ENCODE results near the gene CASS4.
"Not testable (repeated sequence)": the region's sequence is repeated elsewhere in the genome, so short reads cannot be mapped to it uniquely, and the experiment has no call there.

CASS4 gene

GRCh38 chr20:56392881-56393482 lies 19.1 kb upstream of the CASS4 start:
- DNase-seq, result no peak

GRCh38 chr20:56393653-56394052 lies 18.4 kb upstream of the CASS4 start:
- no peak for DNase-seq

DNA sequence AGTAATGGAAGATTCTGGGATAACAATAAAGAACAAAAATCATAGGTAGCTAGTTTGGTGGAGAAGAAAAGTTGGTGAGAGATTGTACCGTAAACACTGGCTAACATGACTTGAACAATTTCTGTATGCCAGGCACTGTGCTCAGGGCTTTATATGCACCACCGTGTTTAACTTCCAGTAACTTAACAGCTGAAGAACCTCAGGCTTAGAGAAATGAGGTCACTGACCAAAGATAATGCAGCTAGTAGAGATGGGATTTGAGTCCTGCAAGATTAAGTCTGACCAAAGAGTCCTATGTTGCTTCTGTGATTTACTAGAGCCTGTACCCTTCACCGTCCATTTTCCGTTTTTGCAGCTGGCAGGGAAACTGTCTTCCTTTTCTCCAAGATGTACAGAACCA lies 16.9 kb upstream of the CASS4 start:
- no peak for DNase-seq

DNA sequence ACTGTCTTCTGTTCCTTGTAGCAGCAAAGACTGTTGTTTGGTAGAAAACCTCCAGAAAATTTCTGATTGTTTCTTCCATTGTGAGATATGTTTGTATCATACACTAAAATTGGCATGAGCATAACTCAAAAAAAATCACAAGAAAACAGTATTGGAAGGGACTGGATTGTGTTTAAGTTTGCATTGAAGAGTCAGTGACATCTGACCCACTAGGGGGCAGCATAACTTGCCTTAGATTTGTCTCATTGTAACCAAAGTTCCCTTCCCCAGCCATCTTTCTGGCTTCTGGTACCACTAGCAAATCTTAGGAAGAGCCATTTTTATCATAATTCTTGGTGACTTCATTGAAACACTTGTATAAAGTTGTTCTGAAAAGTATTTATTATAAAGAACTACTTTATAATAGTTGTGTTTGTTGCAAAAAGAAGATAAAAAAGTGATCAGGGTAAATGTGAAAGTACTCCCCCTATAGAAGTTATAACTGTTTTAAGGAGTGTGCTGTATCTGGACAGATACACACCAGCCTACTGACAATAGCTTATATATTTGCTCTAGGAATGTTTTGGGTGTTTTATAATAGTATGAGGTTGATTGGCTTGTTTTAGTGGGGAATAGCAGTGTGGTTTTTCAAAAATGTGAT lies 11.9 kb upstream of the CASS4 start:
- no peak for DNase-seq

DNA sequence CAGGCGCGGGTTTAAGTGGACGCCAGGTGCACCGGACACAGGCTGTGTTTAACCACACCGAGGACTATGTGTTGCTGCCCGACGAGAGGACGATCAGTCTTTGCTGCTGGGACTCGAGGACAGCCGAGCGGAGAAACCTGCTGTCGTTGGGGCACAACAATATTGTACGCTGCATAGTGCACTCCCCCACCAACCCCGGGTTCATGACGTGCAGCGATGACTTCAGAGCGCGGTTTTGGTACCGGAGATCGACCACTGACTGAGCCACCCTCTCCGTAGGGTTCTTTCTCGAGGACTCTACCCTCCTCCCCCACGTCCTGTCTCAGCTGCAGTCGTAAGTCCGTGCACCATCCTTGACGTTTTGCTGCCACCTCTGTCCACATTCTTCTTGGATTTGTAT lies 8.6 kb upstream of the CASS4 start:
- no peak for DNase-seq

- not testable (repeated sequence) for DNase-seq
Measured at GRCh38 chr20:56405356-56405755, 6.7 kb upstream of the CASS4 start.

GRCh38 chr20:56406910-56407309 lies 5.2 kb upstream of the CASS4 start:
- no peak for DNase-seq

DNA sequence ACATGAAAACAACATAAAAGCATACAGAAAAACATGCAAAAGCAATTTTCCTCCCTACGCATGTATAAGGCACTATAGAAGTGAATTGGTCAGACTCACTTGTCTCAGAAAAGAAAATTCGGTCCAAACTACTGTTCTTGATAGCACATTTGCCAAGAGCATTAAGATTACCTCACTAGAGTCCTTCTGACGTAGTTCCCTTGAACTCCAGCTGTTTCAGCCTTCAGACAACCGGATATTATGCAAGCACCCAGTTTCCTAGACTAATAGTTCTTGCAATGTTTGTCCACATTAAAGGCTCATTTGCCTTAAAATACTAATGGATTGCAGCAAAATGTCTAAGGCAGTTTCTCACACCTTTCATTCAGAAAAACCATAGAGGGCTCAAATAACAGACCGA lies 2.5 kb upstream of the CASS4 start:
- DNase-seq, result no peak

- DNase-seq, result no peak
Measured at GRCh38 chr20:56409956-56410355, 2.1 kb upstream of the CASS4 start.

GRCh38 chr20:56411287-56411686 lies 773 bp upstream of the CASS4 start:
- not testable (repeated sequence) for DNase-seq

GRCh38 chr20:56412473-56412790 lies 372 bp downstream of the CASS4 start:
- no peak for DNase-seq

- no peak for DNase-seq
Measured at GRCh38 chr20:56412949-56413348, 889 bp downstream of the CASS4 start.

DNA sequence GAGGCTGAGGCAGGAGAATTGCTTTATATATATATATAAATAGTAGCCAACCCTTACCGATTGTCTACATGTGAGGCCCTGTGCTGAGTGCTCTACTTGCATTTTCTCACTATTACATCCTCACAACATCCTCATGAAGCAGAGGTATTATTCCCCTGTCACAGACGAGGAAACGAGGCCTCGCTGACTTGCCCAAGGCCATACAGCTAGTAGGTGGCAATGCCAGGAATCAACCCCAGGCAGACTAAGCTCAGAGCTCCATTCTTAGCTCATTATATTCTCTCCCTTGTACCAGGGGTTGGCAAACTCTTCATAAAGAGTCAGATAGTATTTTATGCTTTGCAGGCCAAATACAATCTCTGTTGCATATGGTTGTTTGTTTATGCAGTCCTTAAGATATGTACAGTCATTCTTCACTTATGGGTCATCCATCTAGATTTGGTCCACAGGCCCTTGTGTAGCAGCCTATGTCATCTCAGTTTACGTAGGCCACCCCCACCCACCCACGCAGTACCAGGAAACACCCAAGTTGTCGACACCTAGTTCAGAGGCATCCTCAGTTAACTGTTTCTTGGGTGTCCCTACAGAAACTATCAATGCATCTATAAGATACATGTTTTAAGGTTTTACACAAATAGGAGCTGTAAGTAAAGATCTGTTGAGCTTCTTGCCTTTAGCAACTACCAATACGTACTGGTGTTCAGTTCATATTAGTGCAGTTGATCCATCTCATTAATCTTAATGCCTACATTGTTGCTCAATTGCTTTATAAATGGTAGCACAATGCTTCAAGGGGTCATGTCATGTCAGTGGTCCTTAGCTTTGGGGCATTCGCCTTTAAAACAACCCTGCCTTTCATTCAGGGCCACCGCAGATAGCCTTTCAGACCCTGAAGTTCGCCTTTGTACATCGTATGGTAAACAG lies 3.0 kb downstream of the CASS4 start:
- DNase-seq, result no peak

DNA sequence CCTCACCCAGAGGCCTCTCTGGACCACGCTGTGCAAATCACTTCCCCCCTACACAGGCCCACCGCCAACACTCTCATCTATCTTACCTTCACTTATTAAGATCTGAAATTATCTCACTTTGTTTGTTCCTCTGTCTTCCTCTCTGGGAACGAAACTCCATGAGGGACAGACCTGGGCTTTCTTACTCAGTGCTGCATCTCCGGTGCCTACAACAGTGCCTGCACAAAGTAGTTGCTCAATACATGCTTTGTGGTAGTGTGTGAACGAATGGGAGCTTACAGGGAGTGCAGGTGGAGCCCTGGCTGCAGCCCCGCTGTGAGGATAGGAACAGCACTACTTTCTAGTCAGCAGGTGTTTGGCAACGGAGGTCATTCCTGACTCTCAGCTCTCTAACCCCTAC lies 5.3 kb downstream of the CASS4 start:
- no peak for DNase-seq

GRCh38 chr20:56417911-56418310 lies 5.9 kb downstream of the CASS4 start:
- no peak for DNase-seq

- no peak for DNase-seq
Measured at GRCh38 chr20:56418385-56418861, 6.4 kb downstream of the CASS4 start.

DNA sequence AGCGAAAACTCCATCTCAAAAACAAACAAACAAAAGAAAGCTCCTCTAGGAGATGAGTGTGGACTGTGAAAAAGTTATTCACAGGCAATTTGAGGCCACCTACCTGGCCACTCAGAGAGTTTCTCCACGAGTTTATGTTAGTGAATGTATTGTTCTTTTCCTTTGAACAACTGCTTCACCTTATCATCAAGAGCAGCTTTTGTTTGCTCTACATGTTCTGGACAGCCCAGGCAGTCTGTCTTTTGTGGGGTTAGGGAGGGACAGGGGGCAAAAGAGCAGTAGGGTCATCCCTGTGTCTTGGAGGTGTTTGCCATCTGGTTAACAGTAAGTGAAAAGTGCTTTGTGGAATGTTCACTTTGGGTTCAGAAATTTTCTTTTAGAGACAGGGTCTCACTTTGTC lies 8.0 kb downstream of the CASS4 start:
- no peak for DNase-seq

DNA sequence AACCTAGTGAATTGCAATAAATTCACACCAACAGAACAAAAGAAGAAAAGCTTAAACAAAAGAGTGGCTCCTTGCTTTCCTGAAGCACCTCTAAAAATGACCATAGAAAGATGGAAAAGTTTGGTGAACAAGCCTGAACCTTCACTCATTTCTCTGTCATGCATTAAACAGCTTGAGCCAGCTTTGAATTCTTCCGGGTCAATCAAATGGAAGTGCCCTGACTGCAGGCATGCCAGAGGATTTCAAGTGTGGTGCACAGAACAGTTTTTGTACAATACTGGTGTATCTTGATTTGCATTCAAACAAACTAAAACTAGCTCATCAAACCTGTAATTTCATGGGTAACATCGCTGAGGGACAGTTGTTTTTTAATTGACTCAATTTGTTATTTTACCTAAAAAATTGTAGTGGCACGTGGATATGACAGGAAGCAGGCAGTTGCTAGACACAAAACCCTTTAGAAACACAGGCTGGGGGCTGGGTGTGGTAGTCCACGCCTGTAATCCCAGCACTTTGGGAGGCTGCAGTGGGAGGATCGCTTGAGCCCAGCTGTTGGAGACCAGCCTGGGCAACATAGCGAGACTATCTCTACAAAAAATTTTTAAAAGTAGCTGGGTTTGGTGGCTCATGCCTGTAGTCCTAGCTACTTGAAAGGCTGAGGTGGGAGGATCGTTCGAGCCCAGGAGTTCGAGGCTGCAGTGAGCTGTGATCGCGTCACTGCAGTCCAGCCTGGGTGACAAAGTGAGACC lies 9.1 kb downstream of the CASS4 start:
- no peak for DNase-seq

DNA sequence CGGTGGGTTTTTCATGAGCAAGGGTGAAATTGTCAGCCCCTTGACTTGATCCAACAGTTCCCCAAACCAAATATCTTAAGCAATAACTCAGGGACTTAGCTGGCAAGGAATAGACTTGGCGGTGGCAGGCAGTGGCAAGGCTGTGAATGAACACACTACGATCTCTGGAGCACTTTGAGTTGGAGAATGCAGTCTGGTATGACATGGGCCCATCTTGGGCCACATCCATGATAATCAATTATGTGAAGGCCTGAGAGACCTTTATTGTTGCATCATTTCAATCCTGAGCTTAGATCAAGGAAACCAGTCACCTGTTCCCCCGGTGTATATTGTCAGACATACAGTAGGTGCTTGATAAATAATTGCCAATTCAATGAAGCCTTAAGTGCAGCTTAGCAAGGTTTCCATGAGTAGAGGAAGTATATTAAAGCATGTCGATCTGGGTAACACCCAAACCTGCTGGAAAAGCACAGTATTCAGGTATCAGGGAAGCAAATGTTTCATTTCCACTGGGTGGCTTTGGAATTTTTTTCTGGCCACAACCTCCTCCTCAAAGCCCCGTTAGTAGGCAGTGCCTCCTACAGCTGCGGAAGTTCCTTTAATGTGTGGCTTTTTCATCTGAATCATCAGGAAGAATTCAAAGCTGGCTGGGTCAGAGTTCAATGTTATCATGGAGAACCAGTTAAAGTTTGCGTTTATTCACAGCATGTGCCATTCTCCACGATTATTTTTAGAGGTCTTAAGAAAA lies 10.2 kb downstream of the CASS4 start:
- DNase-seq, result no peak

DNA sequence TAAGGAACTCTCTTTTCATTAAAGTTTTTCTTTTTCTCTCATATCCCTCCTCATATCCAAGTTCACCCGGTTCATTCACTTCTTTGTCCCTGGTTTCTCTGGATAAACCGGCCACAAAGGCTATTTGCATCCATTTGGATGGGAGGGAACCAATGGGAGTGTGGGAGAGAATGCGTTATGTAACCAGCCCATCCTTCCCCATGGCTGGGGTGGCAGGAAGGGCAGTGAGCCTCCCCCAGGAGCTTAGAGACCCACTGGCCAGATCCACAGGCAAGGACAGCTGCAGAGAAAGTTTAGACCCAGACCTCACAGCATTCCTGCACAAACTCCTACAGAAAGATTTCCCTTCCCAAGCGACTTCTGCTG lies 10.7 kb downstream of the CASS4 start:
- DNase-seq, result no peak

DNA sequence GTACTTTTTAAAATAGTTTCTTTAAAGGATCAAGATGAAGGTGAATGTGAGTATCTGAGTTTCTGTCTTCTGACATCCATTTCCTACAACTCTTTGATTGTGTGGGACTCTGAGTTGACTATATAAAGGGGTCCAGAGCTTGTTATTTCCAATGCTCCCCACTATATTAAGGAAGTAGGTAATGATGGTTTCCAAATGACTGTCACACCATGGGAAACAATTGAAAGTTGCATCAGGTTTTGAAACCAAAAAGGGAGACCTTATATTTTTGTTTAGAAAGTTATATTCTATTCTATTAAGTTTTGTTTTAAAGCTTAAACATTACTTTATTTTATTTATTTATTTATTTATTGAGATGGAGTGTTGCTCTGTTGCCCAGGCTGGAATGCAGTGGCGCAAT lies 11.2 kb downstream of the CASS4 start:
- no peak for DNase-seq

GRCh38 chr20:56423886-56424285 lies 11.8 kb downstream of the CASS4 start:
- no peak for DNase-seq

GRCh38 chr20:56424931-56425330 lies 12.9 kb downstream of the CASS4 start:
- DNase-seq, result no peak

All from SIG-M5 (cell line).